Osteocyte (in vitro differentiated cells): ENCODE measurements around the gene EML1. TPM values are rescaled to one million over a fixed set of nuclear protein-coding genes. Genes with fewer than 3 reads are reported as not detected.

Experiments
- DNase-seq: peaks from one replicate; pipeline ENCODE4 v3.0.0; 2021; ENCODE audit warnings: mixed read lengths; ENCODE audit not compliant: unreplicated experiment; ENCODE audit errors: extremely low spot score
- H3K27ac Mint-ChIP-seq: one replicate; pipeline ENCODE4 v1.8.0; 2021; ENCODE audit warnings: mild to moderate bottlenecking, mixed read lengths; ENCODE audit not compliant: unreplicated experiment
- H3K27me3 Mint-ChIP-seq: one replicate; pipeline ENCODE4 v1.8.0; 2021; ENCODE audit warnings: mixed read lengths; ENCODE audit not compliant: unreplicated experiment
- H3K36me3 Mint-ChIP-seq: one replicate; pipeline ENCODE4 v1.8.0; 2021; ENCODE audit warnings: mixed read lengths; ENCODE audit not compliant: unreplicated experiment
- H3K4me1 Mint-ChIP-seq: one replicate; pipeline ENCODE4 v1.8.0; 2021; ENCODE audit warnings: mixed read lengths; ENCODE audit not compliant: unreplicated experiment
- H3K4me3 Mint-ChIP-seq: one replicate; pipeline ENCODE4 v1.8.0; 2021; ENCODE audit warnings: mild to moderate bottlenecking, moderate library complexity, mixed read lengths; ENCODE audit not compliant: unreplicated experiment
- H3K9me3 Mint-ChIP-seq: one replicate; pipeline ENCODE4 v1.8.0; 2021; ENCODE audit warnings: mixed read lengths; ENCODE audit not compliant: unreplicated experiment
- CTCF ChIP-seq: fragments of 200-600 bp; sonication (generic); IDR thresholded peaks from 2 replicates; pipeline ENCODE4 v1.5.0; 2021; ENCODE audit warnings: antibody characterized with exemption, mild to moderate bottlenecking, moderate library complexity
- total RNA-seq: library from RNA; stranded (reverse); gene quantifications from 2 replicates; pipeline ENCODE4 v1.2.1, GENCODE V29; 2021

The EML1 gene
- total RNA-seq, 1 donor from 2014 or later = 34.8 TPM

GRCh38 chr14:99763527-99764221 lies 29.5 kb upstream of the EML1 start:
- Mint-ChIP-seq H3K9me3 (no peaks in the 10 kb centered on the region), H3K36me3 (no peaks in the 10 kb centered on the region), H3K27ac (no peak overlapping the region), H3K4me1 (peaks cover 21% of the 10 kb centered on the region), H3K27me3 (no peaks in the 10 kb centered on the region), H3K4me3 (no peak overlapping the region)
- TF ChIP-seq CTCF = no peak
- DNase-seq = no peak

- H3K36me3 Mint-ChIP-seq = no peaks in the 10 kb centered on the region
- no peak for DNase-seq
- H3K4me1 Mint-ChIP-seq = peaks cover 17% of the 10 kb centered on the region
- H3K9me3 Mint-ChIP-seq = no peaks in the 10 kb centered on the region
- no peak overlapping the region for H3K27ac Mint-ChIP-seq
- no peak overlapping the region for H3K4me3 Mint-ChIP-seq
- no peak for TF ChIP-seq CTCF
- H3K27me3 Mint-ChIP-seq = no peaks in the 10 kb centered on the region
These were observed 28.9 kb upstream of the EML1 start for GRCh38 chr14:99764222-99764706.

- Mint-ChIP-seq H3K9me3 (no peaks in the 10 kb centered on the region), H3K4me3 (no peak overlapping the region), H3K27me3 (no peaks in the 10 kb centered on the region), H3K36me3 (no peaks in the 10 kb centered on the region), H3K27ac (peak overlapping the region; percentile 57), H3K4me1 (peaks cover 28% of the 10 kb centered on the region)
- TF ChIP-seq CTCF = no peak
- DNase-seq = no peak
These were observed 24.8 kb upstream of the EML1 start for GRCh38 chr14:99768381-99768780.

GRCh38 chr14:99769123-99769522 lies 24.1 kb upstream of the EML1 start:
- peaks cover 28% of the 10 kb centered on the region for H3K4me1 Mint-ChIP-seq
- no peaks in the 10 kb centered on the region for H3K27me3 Mint-ChIP-seq
- no peak for TF ChIP-seq CTCF
- H3K9me3 Mint-ChIP-seq = no peaks in the 10 kb centered on the region
- H3K36me3 Mint-ChIP-seq = no peaks in the 10 kb centered on the region
- H3K4me3 Mint-ChIP-seq = no peak overlapping the region
- no peak for DNase-seq
- no peak overlapping the region for H3K27ac Mint-ChIP-seq

GRCh38 chr14:99769799-99770198 lies 23.4 kb upstream of the EML1 start:
- H3K27ac Mint-ChIP-seq = no peak overlapping the region
- no peaks in the 10 kb centered on the region for H3K36me3 Mint-ChIP-seq
- no peak overlapping the region for H3K4me3 Mint-ChIP-seq
- TF ChIP-seq CTCF = no peak
- DNase-seq = no peak
- no peaks in the 10 kb centered on the region for H3K9me3 Mint-ChIP-seq
- no peaks in the 10 kb centered on the region for H3K27me3 Mint-ChIP-seq
- peaks cover 34% of the 10 kb centered on the region for H3K4me1 Mint-ChIP-seq
